Stomach (tissue), 4 donors: ENCODE data around the gene HGS.

Source experiments
- EP300 ChIP-seq: sonication (generic); formaldehyde crosslinking; IDR thresholded peaks from one replicate; pipeline ENCODE4 v1.6.1; 2017; ENCODE audit warnings: antibody characterized with exemption
- POLR2AphosphoS5 ChIP-seq, 3 donors: sonication (generic); formaldehyde crosslinking; IDR thresholded peaks; one replicate each; pipeline ENCODE4 v1.6.1; 2016; ENCODE audit warnings: antibody characterized with exemption in 3 of 3
- TF ChIP-seq, protein P1 (sequence below), 7 experiments: fragments of 450-650 bp in 4 of 7; fragments of 200-600 bp in 3 of 7; sonication (generic) in 3 of 7; IDR thresholded peaks; one replicate each; pipeline ENCODE4 v1.5.1; 2016 to 2019; ENCODE audit warnings: antibody characterized with exemption in 7 of 7, control low read depth in 2 of 7, mild to moderate bottlenecking in 1 of 7

DNA sequence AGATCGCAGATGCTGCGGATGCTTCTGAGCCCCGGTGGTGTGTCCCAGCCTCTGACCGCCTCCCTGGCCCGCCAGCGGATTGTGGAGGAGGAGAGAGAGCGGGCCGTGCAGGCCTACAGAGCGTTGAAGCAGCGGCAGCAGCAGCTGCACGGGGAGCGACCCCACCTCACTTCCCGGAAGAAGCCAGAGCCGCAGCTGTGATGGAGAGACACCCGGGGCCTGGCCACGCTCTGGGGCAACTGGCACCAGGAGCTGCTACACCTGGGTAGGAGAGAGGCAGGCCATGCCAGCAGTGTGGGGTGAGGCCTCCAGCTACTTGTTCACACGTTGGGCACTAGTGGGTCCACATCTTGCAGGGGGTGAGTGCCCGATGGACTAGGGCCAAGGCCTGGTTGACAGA, 11.3 kb upstream of the HGS start:
- TF ChIP-seq, protein P1, sequence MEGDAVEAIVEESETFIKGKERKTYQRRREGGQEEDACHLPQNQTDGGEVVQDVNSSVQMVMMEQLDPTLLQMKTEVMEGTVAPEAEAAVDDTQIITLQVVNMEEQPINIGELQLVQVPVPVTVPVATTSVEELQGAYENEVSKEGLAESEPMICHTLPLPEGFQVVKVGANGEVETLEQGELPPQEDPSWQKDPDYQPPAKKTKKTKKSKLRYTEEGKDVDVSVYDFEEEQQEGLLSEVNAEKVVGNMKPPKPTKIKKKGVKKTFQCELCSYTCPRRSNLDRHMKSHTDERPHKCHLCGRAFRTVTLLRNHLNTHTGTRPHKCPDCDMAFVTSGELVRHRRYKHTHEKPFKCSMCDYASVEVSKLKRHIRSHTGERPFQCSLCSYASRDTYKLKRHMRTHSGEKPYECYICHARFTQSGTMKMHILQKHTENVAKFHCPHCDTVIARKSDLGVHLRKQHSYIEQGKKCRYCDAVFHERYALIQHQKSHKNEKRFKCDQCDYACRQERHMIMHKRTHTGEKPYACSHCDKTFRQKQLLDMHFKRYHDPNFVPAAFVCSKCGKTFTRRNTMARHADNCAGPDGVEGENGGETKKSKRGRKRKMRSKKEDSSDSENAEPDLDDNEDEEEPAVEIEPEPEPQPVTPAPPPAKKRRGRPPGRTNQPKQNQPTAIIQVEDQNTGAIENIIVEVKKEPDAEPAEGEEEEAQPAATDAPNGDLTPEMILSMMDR (IDR thresholded peaks at IDR 0.05), result no peak
- no peak for TF ChIP-seq EP300
- TF ChIP-seq POLR2AphosphoS5 (IDR thresholded peaks at IDR 0.05), result no peak
